ENCODE measurements around the gene SERPING1.

DNA sequence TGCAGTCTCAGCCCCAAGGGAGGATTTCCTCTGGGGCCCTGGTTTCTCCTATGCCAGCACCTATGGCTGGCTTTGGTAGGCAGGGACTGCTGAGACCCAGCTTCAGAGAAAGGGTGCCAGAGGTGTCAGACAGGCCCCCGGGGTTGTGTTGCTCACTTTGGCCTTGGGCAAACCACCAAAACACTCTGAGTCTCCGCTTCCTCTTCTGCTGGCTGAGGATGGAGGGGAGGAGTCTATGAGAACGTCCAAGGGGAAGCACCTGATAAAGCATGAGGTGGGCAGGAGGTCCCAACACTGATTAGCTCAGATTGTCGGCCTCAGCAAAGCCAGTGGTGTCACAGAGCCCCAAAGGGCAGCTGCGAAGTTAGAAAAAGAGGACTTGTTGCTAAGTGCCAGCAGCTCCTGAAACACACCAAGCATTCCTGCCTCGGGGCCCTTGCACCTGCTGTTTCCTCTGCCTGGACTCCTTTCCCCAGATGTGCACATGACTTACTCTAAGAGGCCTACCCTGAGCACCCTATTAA is 49.6 kb upstream of the SERPING1 start:
- TF ChIP-seq POLR2AphosphoS5 (IDR thresholded peaks at IDR 0.05), result no peak
- TF ChIP-seq, protein P1, sequence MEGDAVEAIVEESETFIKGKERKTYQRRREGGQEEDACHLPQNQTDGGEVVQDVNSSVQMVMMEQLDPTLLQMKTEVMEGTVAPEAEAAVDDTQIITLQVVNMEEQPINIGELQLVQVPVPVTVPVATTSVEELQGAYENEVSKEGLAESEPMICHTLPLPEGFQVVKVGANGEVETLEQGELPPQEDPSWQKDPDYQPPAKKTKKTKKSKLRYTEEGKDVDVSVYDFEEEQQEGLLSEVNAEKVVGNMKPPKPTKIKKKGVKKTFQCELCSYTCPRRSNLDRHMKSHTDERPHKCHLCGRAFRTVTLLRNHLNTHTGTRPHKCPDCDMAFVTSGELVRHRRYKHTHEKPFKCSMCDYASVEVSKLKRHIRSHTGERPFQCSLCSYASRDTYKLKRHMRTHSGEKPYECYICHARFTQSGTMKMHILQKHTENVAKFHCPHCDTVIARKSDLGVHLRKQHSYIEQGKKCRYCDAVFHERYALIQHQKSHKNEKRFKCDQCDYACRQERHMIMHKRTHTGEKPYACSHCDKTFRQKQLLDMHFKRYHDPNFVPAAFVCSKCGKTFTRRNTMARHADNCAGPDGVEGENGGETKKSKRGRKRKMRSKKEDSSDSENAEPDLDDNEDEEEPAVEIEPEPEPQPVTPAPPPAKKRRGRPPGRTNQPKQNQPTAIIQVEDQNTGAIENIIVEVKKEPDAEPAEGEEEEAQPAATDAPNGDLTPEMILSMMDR (IDR thresholded peaks at IDR 0.05), result no peak

Measured in breast epithelium (tissue), 3 donors.